HepG2 (cell line): ENCODE data around the gene TTLL6. TPM values are rescaled to one million over a fixed set of nuclear protein-coding genes. Genes with fewer than 3 reads are reported as not detected.

Experiments
- ARNT ChIP-seq: fragments of 450-650 bp; IDR thresholded peaks from 2 replicates; pipeline ENCODE4 v1.6.1; 2017
- CBX5 ChIP-seq: sonication (generic); formaldehyde crosslinking; IDR thresholded peaks from 2 replicates; pipeline ENCODE4 v1.4.0; 2020; ENCODE audit warnings: missing genetic modification reagents, borderline replicate concordance
- CENPX ChIP-seq: sonication (generic); formaldehyde crosslinking; IDR thresholded peaks from 2 replicates; pipeline ENCODE4 v1.9.0; 2021; ENCODE audit warnings: mild to moderate bottlenecking, missing genetic modification reagents, moderate library complexity
- HINFP ChIP-seq: sonication (generic); formaldehyde crosslinking; IDR thresholded peaks from 2 replicates; pipeline ENCODE4 v1.4.0; 2020; ENCODE audit warnings: low read depth, mild to moderate bottlenecking, missing genetic modification reagents
- MIER2 ChIP-seq: IDR thresholded peaks from 2 replicates; pipeline ENCODE4 v1.6.1; 2016; ENCODE audit warnings: missing biosample characterization, missing genetic modification reagents
- NFYC ChIP-seq: IDR thresholded peaks from 2 replicates; pipeline ENCODE4 v1.6.1; 2016; ENCODE audit warnings: missing genetic modification reagents, missing compliant biosample characterization
- POLR2AphosphoS2 ChIP-seq: IDR thresholded peaks from 2 replicates; pipeline ENCODE4 v1.6.1; 2011; ENCODE audit warnings: low read depth, low read length, improper control_type of control experiment
- TRAFD1 ChIP-seq: sonication (generic); formaldehyde crosslinking; IDR thresholded peaks from 2 replicates; pipeline ENCODE4 v1.5.1; 2020; ENCODE audit warnings: missing genetic modification reagents, mild to moderate bottlenecking, borderline replicate concordance
- ZNF850 ChIP-seq: sonication (generic); formaldehyde crosslinking; conservative IDR thresholded peaks from 2 replicates; pipeline ENCODE4 v1.9.0; 2021; ENCODE audit warnings: mild to moderate bottlenecking, missing genetic modification reagents
- ZNF878 ChIP-seq: sonication (generic); formaldehyde crosslinking; IDR thresholded peaks from 2 replicates; pipeline ENCODE4 v1.8.1; 2023; ENCODE audit warnings: mild to moderate bottlenecking, missing genetic modification reagents, moderate library complexity
- ZSCAN30 ChIP-seq: sonication (generic); formaldehyde crosslinking; IDR thresholded peaks from 2 replicates; pipeline ENCODE4 v1.5.0; 2020; ENCODE audit warnings: mild to moderate bottlenecking, missing genetic modification reagents
- polyA plus RNA-seq, 8 experiments: library from polyadenylated mRNA; depleted of rRNA in 3 of 8; stranded (reverse) in 7 of 8; unstranded in 1 of 8; fragments of >200 nt; fragmentation: Illumina TruSeq in 4 of 8; extraction: Trizol in 4 of 8; gene quantifications; 2 replicates each; pipeline versions ENCODE4 v1.2.1 to v1.2.3, GENCODE V29; 2011 to 2016; ENCODE audit warnings: low read depth in 4 of 8, missing spikeins in 1 of 8, mixed read lengths in 1 of 8; ENCODE audit not compliant: insufficient read depth in 1 of 8
- total RNA-seq, 5 experiments: library from RNA; depleted of rRNA; stranded (reverse); fragments of >200 nt; fragmentation: Illumina TruSeq; extraction: Trizol; gene quantifications; 2 replicates each; pipeline ENCODE4 v1.2.3, GENCODE V29; 2016; ENCODE audit warnings: low read depth in 1 of 5

The TTLL6 gene
- total and polyA plus RNA-seq, 2 of the 13 experiments (the other 11 are each of a cell fraction or from before 2014, with no cell fraction given), result 0.04 to 0.08 TPM

GRCh38 chr17:48800626-48801217 lies 16.3 kb downstream of the TTLL6 start (continued):
- TF ChIP-seq HINFP (CRISPR knock-in tag), result no peak
- no peak for TF ChIP-seq TRAFD1
- no peak for TF ChIP-seq CENPX (CRISPR knock-in tag)
- TF ChIP-seq POLR2AphosphoS2, result no peak
- no peak for TF ChIP-seq ZNF850
- no peak for TF ChIP-seq ZSCAN30 (CRISPR knock-in tag)
- no peak for TF ChIP-seq ARNT
- TF ChIP-seq CBX5, result no peak
- no peak for TF ChIP-seq MIER2
- no peak for TF ChIP-seq NFYC (CRISPR knock-in tag)
- no peak for TF ChIP-seq ZNF878 (CRISPR knock-in tag)
